Activated CD4-positive, alpha-beta T cell treated with anti-CD3 and anti-CD28 coated beads for 4 hours (primary cell): Measurements from ENCODE around the gene EWSR1.

Source experiments
- DNase-seq, 2 donors: peaks; one replicate each; pipeline ENCODE4 v3.0.0-alpha.2; 2020

EWSR1 gene

GRCh38 chr22:29270475-29271271 is 2.6 kb downstream of the EWSR1 start:
- no peak for DNase-seq

GRCh38 chr22:29272624-29273023 is 4.6 kb downstream of the EWSR1 start:
- no peak for DNase-seq

- no peak for DNase-seq
Measured at GRCh38 chr22:29275167-29275566, 7.1 kb downstream of the EWSR1 start.

DNA sequence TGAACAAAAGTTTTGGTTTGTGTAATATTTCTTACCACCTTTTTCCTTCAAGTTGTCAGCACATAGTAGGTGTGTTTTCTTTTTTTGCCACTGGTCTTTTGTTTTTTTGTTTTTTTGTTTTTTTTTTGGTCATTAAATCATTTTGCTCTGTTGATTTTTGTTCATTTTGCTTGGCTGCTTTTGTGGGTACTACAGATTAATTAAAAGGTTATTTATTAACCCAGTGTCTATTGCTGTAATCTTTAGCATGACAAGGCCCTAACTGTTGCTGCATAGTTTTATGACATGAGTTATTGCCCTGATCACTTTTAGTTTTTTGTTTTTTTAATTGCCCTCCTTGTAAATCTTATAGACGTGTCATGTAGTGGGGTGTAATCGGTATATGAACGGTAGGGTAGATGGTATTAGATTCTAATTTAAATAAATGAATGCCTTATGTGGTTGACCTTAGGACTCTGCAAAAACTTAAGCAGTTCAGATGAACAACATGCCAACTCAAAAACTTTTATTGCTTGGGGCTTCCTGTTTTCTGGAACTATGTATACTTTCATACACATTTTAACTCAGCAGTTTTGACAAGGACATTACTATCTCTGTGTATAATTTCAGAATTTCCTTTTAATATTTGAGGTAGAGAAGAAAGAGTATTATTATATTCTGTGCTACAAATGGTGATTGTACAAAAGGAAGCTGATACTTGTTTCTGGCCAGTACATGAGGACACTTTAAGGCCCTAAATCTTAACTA is 7.9 kb downstream of the EWSR1 start:
- no peak for DNase-seq

DNA sequence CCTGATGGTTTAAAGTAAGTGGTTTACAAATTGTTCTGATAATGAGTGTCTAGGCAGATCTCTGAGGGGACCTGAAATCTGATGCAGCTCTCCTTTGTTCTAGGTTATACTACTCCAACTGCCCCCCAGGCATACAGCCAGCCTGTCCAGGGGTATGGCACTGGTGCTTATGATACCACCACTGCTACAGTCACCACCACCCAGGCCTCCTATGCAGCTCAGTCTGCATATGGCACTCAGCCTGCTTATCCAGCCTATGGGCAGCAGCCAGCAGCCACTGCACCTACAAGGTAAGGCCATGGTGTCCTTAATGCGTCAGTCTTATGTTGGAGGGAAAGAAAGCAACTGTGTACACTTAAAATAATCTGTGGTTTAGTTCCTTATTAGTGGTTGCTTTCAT is 9.9 kb downstream of the EWSR1 start:
- DNase-seq: no peak

DNA sequence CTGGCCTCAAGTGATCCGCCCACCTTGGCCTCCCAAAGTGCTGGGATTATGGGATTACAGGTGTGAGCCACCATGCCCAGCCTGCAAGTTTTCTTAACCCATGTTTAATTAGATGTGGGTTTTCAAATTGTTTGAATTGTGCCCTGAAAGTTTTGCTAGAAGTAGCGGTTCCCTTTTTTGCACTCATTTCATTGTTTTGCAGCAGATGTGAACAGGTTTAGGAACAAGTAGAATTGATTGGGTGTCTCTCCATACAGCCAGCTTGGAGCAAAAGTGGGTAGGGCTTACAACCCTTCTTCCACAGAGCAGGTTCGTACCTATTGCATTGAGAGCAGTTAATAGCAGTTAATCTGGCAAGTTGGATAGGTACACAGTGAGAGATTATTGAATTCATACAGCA is 16.1 kb downstream of the EWSR1 start:
- no peak for DNase-seq

DNA sequence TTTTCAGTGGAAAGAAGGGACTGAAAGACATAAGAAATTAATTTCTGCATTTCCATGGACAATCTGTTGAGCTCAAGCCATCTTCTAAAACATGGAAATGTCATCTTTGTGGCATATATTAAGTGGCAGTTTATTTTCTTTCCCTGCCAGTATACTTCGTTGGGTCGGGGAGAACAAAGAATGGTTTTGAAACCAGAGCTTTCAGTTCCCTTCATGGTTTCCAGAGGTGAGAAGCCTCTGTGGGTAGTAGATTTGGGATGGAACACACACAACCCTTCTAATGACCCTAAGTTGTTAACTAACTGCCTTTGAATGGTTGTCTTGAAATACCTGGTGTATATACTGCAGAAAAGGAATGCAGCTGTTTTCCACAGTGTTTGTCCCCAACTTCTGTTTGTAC is 20.8 kb downstream of the EWSR1 start:
- DNase-seq: no peak

DNA sequence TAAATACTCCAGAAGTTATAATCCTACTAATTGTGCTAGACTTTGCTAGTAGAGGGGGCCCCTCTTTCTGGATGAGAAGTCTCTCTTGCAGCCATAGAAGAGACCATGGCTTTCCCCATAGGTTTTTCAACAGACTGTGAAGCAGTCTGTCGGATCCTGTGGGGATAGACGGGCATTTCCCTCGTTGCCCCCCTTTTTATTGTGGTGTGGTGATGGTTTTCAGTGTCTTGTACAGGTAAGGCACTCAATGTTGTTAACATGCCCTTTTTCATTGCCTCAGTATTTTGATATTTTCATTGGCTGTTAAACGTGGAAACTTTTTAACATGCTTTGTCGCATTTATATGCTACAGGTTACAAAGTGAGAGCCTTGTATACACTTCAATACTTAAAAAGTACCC is 22.0 kb downstream of the EWSR1 start:
- DNase-seq: no peak

GRCh38 chr22:29291215-29291614 is 23.1 kb downstream of the EWSR1 start:
- no peak for DNase-seq

GRCh38 chr22:29292379-29292778 is 24.3 kb downstream of the EWSR1 start:
- no peak for DNase-seq

GRCh38 chr22:29298641-29299040 is 30.6 kb downstream of the EWSR1 start:
- DNase-seq: no peak

DNA sequence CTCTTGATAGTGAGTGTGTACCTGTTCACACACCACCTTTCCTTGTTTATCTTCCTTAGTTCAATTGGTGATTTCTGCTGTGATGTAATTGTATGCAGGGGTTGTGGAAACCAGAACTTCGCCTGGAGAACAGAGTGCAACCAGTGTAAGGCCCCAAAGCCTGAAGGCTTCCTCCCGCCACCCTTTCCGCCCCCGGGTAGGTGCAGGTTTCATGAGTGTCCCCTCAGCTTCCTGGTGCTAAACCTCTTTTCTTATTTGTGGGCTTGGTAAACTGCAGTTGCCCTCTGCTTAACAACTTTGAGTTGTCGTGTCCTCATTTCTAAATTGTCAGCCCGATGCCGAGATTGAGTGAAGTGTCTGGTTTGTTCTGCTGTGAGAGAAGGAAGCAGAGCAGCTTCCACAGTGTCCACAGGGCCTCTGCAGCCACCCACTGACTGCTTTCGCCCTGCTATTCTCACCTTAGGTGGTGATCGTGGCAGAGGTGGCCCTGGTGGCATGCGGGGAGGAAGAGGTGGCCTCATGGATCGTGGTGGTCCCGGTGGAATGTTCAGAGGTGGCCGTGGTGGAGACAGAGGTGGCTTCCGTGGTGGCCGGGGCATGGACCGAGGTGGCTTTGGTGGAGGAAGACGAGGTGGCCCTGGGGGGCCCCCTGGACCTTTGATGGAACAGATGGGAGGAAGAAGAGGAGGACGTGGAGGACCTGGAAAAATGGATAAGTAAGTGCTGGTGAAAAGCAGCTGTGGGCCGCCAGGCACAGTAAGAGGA is 31.2 kb downstream of the EWSR1 start:
- DNase-seq: no peak

DNA sequence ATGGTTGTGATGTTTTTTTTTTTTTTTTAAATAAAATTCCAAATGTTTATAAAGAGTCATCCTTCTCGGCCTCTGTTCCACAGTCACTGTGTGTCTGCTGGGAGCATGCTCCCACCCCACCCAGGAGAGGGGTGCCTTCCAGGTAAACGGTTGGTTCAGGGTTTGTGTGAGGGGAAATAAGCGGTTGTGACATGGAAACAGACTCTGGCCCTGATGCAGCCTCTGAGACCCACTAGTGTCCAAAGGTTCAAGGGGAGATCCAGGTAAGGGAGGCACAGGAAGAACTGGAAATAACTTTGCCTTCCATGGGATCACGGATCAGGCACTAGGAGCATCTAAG is 32.4 kb downstream of the EWSR1 start:
- DNase-seq: no peak

DNA sequence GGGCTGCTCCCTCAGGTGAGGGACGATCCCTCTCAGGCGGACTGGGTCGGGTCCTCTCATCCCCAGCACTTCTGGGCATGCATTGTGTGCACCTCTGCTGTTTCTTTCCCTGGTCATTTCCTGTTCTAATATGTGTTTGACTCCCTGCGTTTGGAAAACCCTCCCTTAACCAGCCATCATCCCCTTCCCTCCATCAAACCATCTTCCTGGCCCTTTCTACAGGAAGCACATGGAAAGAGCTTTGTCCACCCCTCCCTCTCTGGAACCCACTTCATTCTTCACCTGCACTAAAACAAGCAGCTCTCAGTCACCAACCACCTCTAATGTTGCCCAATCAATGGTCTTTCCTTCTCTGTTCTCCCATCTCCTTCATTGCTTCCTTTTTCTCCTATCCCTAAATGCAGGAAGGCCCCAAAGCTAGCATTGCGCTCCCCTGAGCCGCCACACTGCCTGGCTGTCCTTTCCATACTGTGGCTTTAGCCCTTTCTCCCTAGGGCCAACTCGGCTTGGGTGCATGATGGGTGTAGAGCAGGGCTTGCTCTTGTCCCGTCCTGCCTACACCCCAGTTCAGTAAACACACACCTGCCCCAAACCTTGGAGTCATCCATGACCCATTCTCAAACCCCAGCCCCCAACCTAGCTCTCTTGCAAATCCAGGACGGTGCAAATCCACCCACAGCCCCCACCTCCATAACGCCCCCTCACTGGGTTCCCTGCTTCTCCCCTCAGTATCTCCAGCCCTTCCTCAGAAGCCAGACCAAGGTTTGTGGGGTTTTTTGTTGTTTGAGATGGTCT is 32.9 kb downstream of the EWSR1 start:
- no peak for DNase-seq

DNA sequence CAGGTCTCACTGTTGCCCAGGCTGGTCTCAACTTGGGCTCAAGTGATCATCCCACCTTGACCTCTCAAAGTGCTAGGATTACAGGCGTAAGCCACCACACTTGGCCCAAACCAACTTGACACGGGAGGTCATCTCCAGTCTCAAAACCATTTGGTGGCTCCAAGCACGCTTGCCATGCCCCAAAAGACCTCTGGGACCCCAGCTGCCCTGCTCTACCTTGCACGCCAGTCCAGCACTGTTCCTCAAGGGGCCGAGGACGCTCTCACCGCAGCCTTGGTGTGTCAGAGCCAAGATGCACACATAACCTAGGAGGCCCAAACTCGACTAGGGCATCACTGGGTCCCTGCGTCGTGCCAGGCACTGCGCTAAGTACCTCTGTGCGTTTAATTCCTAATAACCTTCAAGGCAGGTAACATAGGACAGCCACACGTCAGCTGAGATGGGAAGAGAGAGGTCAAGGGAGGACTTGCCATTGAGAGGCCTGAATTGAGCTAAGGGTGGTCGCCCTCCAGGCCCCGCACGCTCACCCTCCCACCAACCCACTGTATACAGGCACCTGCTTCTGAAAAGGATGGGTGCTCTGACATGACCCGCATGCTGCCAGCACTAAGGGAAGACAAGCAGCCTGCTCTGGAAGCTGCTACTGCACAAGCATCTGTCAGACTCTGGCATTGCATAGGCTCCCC is 33.8 kb downstream of the EWSR1 start:
- DNase-seq: no peak

DNA sequence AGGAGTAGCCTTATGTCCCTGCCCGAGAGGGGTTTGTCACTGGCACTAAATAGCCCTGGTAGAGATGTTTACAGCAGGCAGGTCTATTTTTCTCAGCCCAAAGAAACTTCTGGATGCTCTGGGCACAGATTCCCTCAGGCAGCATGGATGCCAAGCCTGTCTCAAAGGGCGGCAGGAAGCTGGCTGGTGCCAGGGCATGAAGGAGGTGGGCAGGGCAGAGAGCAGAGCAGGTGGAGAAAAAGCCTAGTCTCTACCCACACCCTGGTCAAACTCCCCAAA is 34.3 kb downstream of the EWSR1 start:
- no peak for DNase-seq

GRCh38 chr22:29302681-29303465 is 34.8 kb downstream of the EWSR1 start:
- DNase-seq: no peak

DNA sequence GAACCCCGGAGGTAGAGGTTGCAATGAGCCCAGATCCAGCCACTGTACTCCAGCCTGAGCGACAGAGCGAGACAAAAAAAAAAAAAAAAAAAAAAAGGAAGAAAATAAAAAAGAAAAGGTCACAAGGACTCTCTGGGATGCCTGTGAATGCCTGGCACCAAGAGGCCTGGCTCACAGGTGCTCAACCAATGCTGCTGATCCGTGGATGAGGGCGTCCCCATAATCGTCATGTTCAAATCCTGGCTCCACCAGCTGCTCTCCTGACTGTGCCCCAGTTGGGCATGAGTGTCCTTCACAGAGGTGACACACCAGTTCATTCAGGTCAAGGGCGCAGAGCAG is 37.7 kb downstream of the EWSR1 start:
- no peak for DNase-seq

DNA sequence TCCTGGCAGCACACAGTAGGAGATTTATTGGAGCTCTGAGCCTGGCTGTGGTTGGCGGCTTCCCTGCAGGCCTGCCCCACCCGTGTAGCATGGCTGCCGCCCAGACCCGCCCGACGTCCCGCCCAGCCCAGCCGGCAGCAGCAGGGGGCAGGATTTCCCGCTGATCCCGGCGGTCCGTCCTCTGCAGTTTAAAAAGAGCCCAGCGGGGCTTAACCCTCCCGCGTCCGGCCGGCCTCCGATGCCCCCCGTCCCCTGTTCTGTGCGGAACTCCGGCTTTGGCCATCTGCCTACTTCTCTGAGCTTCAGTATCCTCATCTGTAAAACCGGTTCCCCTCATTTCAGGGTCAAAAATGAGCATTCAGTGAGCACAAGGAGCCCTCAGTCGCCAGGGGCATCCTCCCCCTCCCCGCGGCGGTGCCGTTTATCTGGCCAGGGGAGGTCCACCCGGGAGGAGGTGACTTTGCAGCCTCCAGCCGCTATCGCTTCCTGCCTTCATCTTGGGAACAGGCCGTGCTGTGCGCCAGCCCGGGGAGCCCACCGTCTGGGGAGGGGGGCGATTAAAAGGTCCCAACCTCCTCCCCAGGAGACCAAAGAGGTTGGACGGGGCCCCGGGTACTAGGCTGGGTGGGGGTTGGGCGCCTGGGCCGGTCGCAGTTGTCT is 38.2 kb downstream of the EWSR1 start, which contains the start of gene GAS2L1:
GAS2L1 (plus strand) TSS at position 476 of the 660 bp plus-strand sequence. CDS start 1,456 bp downstream, outside the sequence.
- DNase-seq: no peak

DNA sequence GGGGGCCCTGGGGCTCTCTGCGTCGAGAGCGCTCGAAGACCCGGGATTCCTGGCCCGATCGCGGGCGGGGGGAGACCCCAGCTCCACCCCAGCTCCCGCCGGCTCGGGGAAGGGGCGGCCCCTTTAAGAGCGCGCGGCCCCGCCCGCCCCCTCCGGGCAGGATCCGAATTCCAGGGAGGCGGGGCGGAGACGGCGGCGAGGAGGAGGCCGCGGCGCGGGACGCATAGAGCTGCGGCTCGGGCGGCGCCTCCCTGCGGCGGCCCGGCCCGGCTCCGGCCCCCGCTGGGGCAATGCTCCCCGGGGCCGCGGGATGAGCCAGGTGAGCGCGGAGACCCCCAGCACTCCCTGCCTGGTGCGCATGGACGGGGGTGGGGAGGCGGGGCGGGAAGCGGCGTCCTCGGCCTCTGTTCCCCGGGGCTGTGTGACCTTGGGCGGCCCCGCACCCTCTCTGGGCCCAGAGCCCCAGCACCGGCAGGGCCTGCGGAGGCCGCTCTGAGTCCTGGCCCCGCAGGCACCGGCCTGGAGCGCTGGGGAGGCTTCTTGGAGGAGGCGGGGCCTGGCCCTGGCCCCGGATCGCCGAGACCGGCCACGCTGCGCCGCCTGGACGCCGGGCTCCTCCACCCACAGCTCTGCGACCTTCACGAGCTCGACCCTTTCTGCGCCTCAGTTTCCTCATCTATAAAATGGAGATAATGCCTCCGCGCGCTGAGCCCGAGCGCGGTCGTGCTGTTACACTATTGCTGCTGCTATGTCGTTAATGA is 38.9 kb downstream of the EWSR1 start:
- DNase-seq: no peak
